ENCODE measurements around the gene SENP2.

SENP2 gene

DNA sequence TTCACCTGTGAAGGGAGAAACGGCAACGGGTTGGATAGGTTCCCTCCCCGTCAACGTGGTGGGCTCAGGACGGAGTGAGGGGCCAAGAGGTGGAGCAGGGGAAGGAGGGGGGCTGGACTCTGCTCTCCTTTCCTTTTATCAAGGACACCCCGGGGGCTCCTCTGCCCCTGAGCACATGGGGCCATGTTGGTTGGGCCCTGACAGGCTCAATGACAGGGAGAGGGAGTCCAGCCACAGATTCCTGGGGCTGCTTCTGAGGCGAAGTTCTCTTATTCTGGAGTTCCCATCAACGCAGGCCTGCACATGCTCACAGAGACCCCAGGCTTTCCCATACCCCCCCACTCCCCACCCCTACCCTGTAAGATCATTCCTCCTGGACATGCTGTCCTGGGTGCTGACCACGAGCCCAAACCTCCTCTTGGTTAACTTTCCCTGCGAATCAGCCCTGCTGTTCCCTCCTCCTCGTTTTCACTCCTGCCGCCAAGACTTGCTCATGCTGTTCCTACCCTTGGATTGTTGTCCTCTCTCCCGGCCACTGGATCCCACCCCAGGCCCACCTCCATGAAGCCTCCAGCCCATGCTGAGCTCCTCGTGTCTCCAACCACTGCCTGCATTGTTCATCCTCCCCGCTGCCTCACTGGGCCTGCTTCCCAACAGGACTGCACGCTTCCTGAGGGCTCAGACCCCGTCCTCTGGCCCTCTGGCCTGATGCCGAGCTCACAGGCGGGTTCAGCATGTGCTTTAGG is 61.2 kb downstream of the SENP2 start:
- no peak for DNase-seq
- TF ChIP-seq GATA1 (IDR thresholded peaks at IDR 0.05; ENCODE audit: low read depth, low read length): no peak
- TF ChIP-seq POLR2A (IDR thresholded peaks at IDR 0.05; ENCODE audit: low read length): no peak

DNA sequence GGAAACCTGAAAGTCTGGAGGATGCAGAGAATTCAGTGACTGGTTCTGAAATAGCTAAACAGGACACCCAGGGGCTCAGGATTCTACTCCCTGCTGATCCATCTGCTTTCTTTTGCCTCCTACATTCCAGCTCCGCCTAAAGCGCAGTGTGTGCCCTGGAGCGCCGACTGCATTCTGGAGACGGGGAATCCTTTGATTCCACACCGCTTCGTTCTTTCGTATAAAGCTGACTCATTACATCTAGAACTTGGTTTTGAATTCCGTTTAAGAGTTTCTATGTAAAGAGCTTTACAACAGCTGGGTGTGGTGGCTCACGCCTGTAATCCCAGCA is 61.8 kb downstream of the SENP2 start:
- TF ChIP-seq POLR2A (IDR thresholded peaks at IDR 0.05; ENCODE audit: low read length): no peak
- TF ChIP-seq GATA1 (IDR thresholded peaks at IDR 0.05; ENCODE audit: low read depth, low read length): no peak
- no peak for DNase-seq

GRCh38 chr3:185648396-185648795 is 62.3 kb downstream of the SENP2 start:
- DNase-seq: no peak
- TF ChIP-seq POLR2A (IDR thresholded peaks at IDR 0.05; ENCODE audit: low read length): no peak
- TF ChIP-seq GATA1 (IDR thresholded peaks at IDR 0.05; ENCODE audit: low read depth, low read length): no peak

GRCh38 chr3:185649414-185649813 is 63.3 kb downstream of the SENP2 start:
- no peak for TF ChIP-seq POLR2A (IDR thresholded peaks at IDR 0.05; ENCODE audit: low read length)
- TF ChIP-seq GATA1 (IDR thresholded peaks at IDR 0.05; ENCODE audit: low read depth, low read length): no peak

DNA sequence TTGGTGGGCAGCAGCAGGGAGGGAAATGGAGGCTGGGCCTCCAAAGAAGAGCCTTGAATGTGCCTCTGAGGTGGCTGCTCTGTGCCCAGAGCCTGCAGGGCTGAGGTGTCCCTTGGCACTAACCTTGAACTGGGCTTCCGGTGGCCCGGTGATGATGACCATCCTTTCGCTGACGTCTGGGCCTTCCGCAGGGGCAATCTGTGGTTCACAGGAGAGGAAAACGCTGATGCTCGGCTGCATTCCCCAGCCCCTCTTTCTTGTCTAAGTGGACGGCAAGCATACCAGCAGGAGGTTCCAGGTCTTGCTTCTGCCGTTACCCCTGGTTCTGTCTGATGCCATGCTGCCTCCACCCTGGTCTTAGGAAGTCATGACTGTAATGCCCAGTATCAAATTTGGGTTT is 65.9 kb downstream of the SENP2 start:
- no peak for TF ChIP-seq POLR2A (IDR thresholded peaks at IDR 0.05; ENCODE audit: low read length)
- no peak for TF ChIP-seq GATA1 (IDR thresholded peaks at IDR 0.05; ENCODE audit: low read depth, low read length)
- DNase-seq: no peak

More at GRCh38 chr3:185649414-185649813, 63.3 kb downstream of the SENP2 start:
- DNase-seq: no peak

- DNase-seq: no peak
- no peak for TF ChIP-seq GATA1 (IDR thresholded peaks at IDR 0.05; ENCODE audit: low read depth, low read length)
- TF ChIP-seq POLR2A (IDR thresholded peaks at IDR 0.05; ENCODE audit: low read length): no peak
These were observed 68.1 kb downstream of the SENP2 start for GRCh38 chr3:185653949-185654757.

DNA sequence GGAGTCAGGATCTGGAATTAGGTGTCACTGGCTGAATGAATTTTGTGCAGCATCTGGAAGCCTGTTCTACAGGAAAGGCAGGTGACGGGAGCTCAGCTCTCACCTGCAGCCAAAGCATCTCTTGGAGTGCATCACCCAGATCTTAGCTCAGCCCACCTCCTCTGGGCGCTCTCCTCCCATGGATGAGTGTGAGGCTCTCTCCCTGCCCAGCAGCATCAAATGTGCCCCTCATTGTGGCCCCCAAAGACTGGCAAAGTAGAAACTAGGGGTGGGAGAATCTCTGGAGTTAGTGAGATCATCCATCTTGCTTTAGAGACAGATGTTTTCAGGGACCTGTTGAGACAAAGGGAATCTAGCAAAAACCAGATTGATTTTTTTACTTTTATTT is 68.7 kb downstream of the SENP2 start:
- TF ChIP-seq GATA1 (IDR thresholded peaks at IDR 0.05; ENCODE audit: low read depth, low read length) (no peak), POLR2A (IDR thresholded peaks at IDR 0.05; ENCODE audit: low read length) (no peak)
- DNase-seq: no peak

DNA sequence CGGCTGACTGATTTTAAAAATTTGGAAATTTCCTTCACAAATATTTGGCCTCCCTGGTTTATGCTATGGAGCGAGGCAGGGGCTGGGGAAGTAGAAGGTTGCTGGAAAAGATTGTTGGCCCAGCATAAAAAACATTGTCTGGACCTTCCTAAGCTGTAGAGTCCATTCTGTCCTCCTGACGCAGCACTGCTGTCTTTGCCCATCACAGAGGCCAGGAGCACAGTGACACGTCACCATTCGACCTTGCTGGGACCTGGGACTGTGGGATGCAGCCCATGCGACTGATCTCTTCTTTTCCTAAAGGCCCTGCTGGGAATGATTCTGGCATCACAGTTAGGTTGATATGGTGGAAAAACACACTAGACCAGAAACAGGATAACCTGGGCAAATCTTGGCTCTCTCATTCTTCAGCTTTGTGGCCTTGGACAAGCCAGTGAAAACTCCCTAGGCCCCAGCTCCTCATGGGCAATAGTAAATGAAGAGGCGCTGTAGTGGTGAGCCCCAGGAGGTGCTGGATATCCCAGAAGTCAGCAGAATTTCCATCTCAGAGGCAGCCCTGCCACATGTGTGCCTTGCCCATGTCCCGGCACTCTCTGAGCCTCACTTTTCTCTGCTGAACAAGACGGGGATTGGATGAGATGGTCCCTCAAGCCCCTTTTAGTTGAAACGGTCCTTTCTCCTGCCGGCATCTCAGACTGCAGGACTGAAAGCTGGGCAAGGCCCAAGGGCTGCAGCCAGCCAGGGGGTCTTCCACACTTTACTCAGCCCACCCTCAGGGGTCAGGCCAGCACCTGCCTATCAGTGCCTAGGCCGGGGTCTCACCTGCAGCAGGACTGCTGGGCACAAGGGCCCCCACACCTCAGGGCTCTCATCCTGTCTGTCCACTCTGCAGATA is 69.6 kb downstream of the SENP2 start:
- no peak for DNase-seq
- TF ChIP-seq GATA1 (IDR thresholded peaks at IDR 0.05; ENCODE audit: low read depth, low read length) (no peak), POLR2A (IDR thresholded peaks at IDR 0.05; ENCODE audit: low read length) (no peak)

- DNase-seq: no peak
- TF ChIP-seq GATA1 (IDR thresholded peaks at IDR 0.05; ENCODE audit: low read depth, low read length) (no peak), POLR2A (IDR thresholded peaks at IDR 0.05; ENCODE audit: low read length) (no peak)
These were observed 70.3 kb downstream of the SENP2 start for GRCh38 chr3:185656321-185656840.

DNA sequence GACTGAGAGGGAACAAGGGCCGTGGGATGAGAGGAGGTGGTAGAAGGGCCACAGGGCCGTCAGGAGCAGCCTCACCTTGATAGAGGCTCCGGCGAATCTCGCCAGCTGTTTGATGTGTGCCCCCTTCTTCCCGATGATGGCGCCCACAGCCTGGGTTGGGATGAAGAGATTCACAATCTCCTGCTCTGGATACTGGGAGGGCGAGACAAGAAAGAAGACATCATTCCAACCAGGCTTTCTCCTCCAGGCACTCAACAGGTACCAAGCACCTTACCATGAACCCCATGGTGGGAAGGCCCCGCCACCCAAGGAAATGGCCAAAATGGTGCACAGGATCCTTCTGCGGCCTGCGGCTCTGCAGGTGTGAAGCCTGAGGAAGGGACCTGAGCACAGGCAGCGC is 71.1 kb downstream of the SENP2 start:
- no peak for TF ChIP-seq GATA1 (IDR thresholded peaks at IDR 0.05; ENCODE audit: low read depth, low read length)
- no peak for TF ChIP-seq POLR2A (IDR thresholded peaks at IDR 0.05; ENCODE audit: low read length)
- DNase-seq: no peak

GRCh38 chr3:185657691-185658503 is 71.8 kb downstream of the SENP2 start:
- DNase-seq: no peak
- TF ChIP-seq POLR2A (IDR thresholded peaks at IDR 0.05; ENCODE audit: low read length): no peak

- DNase-seq: peak in 1 of 2 experiments; percentile 47
These were observed 72.4 kb downstream of the SENP2 start for GRCh38 chr3:185658504-185658912.

GRCh38 chr3:185658943-185659342 is 72.8 kb downstream of the SENP2 start:
- no peak for DNase-seq
- TF ChIP-seq POLR2A (IDR thresholded peaks at IDR 0.05; ENCODE audit: low read length): no peak
- TF ChIP-seq GATA1 (IDR thresholded peaks at IDR 0.05; ENCODE audit: low read depth, low read length): no peak

More at GRCh38 chr3:185658504-185658912, 72.4 kb downstream of the SENP2 start:
- TF ChIP-seq GATA1 (IDR thresholded peaks at IDR 0.05; ENCODE audit: low read depth, low read length): no peak
- no peak for TF ChIP-seq POLR2A (IDR thresholded peaks at IDR 0.05; ENCODE audit: low read length)

Measured in erythroblast (primary cell).